Measurements from ENCODE around the gene ORC5.

ORC5 gene

DNA sequence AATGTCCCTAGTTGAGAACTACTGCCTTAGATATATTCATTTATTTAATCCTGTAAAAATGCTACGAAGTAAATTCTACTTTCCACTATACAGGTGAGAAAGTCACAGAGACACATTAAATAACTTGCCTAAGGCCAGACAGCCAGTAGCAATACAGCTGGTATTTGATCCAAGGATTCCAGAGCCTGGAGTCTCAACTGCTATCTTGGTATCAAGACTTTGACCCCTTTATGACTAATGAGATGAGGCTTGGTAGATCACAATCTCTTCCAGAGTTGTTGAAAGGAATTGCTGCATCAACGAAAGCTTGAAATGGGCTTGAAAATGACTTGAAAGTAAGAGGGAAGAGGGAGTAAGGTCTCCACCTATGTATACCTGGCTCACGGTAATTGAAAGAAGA lies 83.3 kb downstream of the ORC5 start:
- no peak for DNase-seq

DNA sequence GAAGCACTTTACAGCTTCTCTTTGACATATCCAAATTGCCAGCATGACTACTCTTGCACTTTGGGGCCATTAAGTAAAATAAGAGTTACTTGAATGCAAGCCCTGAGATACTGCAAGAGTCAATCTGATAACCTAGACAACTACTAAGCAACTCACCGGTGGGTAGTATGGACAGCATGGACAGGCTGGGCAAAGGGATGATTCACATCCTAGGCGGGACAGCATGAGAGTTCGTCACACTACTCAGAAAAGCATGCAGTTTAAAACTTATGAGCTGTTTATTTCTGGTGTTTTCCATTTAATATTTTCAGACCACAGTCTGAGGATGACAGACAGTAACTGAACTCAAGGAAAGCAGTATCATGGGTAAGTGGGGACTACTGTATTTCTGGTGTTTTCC lies 84.0 kb downstream of the ORC5 start:
- no peak for DNase-seq

GRCh38 chr7:104113788-104114187 lies 94.0 kb downstream of the ORC5 start:
- DNase-seq = no peak

DNA sequence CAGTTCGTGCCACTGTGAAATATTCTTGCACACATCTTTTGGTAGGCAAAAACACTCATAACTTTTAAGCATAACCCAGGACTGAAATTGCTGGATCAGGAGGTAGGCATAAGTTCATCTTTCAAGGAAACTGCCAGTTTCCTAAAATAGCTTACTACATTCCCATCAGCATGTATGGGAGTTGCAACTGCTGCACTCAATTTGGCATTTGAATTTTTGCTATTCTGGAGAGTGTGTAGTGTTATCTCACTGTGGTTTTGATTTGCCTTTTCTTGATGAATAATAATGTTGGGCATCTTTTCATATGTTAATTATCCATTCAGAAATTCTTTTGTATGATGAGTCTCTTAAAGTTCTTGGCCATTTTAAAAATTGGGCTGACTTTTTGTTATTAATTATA lies 95.2 kb downstream of the ORC5 start:
- DNase-seq = no peak

DNA sequence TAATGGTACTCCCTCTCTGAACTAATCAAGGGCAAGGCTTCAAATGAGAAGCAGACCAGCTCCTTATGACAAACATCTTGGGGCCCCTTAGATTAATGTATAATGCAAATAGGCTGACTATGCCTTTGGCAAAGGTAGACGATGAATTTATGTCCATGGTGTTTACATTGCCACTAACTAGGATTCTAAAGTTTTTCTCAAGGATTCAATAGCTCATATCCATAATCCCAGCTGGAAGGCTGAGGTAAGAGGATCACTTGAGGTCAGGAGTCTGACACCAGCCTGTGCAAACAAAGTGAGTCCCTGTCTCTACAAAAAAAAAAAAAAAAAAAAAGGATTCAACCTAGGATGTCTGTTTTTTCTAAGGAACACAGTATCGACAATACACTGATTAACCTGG lies 96.5 kb downstream of the ORC5 start:
- no peak for DNase-seq

DNA sequence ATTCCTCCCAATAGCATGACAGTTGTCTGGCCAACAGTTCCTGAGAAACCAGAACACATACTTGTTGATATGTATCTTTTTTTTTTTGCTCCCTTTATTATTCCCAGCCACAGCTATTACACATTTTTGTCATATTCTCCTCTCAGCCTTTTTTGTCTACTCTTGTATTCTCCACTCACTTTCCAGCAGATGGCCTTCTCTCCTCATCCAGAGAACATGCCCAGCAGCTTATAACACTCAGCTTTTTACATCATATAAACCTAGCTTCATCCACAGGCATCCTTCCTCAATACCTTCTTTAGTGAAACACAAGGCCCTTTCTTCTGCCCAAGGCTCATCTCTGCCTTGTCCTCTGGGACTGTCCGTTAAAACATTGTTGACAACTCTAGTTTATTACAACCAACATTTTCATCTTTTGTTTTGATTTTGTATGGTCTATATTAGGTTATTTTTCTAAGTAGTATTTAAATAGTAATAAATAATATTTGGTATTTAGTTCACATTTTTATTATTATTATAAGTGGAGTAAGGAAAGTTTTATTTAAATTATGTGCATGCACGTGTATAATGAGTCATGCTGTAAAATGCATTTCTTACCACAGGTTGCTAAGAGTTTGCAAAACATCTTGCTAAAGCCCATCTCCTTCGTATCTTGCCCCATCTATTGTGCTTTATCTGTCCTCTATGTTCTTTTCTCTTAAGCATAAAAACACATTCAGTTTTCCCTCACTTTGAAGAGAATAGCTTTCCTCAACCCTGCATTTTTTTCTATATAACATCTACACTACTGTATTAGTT lies 101.5 kb downstream of the ORC5 start:
- DNase-seq = no peak

DNA sequence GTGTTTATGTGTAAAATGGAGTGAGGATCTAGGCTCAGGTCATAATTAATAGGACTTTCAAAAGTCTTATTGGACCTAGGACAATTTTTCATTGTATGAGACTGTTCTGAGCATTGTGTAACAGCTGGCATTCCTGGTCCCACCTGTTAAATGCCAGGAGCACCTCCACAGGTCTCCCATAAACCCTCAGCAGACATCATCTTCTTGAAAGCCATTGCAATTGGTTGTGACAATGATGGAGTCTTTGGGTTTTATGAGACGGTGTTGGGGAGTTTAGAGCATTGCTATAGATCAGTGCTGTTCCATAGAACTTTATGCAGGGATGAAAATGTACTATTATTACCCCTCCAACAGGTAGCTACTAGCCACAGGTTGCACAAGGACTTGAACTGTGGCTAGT lies 108.9 kb downstream of the ORC5 start:
- DNase-seq = no peak

- no peak for DNase-seq
Measured at GRCh38 chr7:104096683-104097082, 111.1 kb downstream of the ORC5 start.

GRCh38 chr7:104093127-104093526 lies 114.7 kb downstream of the ORC5 start:
- DNase-seq = no peak

DNA sequence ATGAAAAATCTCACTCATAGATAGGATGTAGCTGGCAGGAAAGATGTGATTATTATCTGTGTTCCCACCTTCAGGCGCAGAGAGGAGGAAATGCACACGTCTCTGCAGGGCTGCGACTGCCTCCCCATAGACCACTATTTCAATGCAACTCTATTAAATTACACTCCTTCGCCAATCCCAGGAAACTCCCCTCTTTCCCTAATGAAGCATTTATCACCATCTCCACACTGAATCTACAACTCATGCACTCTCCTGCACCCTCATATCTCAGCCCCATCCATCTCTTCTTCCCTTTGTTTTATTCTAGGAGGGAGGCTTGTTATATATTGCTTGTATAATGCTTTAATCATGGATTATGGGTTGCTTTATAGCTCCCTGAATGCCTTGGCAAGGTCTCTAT lies 116.6 kb downstream of the ORC5 start:
- DNase-seq = no peak

DNA sequence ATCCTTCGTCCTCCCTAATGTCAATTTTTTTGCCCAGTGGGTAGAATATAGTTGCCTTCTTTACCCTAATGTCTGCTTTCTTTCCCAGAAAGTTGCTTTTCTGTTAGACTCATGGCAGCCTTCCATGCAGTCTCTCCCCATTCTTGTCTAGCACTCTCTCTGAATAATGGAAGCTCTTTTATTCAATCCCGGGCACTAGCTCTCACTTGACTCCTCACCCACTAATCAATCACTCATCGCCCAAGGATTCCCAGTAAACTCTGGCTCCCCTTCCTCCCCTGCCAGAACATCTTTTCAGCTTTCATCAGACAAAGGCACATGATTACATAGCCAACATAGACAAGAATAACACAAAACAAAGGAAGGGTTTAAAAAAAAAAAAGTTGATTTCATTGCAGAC lies 118.2 kb downstream of the ORC5 start:
- DNase-seq = no peak

DNA sequence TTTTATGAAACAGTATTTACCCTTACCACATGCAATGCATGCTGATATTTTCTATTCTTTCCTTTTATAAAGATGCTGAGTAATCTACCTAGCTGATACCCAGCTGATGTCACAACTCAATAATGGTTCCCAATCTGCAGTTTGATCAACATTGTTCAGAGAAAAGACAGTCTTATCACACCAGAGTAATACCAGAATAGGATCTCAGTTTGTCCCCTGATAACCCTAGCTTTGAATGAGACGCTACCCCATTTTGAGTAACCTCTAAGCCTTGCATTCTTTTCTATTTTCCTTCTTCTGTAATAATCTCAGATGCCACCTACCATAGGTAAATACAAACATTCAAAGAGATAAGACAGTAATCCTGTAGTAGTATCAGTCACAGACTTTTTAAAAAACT lies 118.8 kb downstream of the ORC5 start:
- DNase-seq = no peak
